MM.1S (cell line): ENCODE data around the gene ZNF229.
"Not testable (repeated sequence)": the region's sequence is repeated elsewhere in the genome, so short reads cannot be mapped to it uniquely, and the experiment has no call there.

Experiments
- CTCF ChIP-seq: fragments of 300-600 bp; sonication (generic); IDR thresholded peaks from 2 replicates; pipeline ENCODE4 v1.5.1; 2016; ENCODE audit warnings: antibody characterized with exemption, low read length, mixed read lengths
- EZH2 ChIP-seq: fragments of 300-600 bp; sonication (generic); optimal IDR thresholded peaks from 2 replicates; pipeline ENCODE3; 2017; ENCODE audit warnings: low read depth, mild to moderate bottlenecking, antibody characterized with exemption, low read length, mixed read lengths
- EZH2phosphoT487 ChIP-seq: fragments of 300-600 bp; sonication (generic); IDR thresholded peaks from 2 replicates; pipeline ENCODE4 v1.6.1; 2018; ENCODE audit warnings: antibody characterized with exemption, low read length

DNA sequence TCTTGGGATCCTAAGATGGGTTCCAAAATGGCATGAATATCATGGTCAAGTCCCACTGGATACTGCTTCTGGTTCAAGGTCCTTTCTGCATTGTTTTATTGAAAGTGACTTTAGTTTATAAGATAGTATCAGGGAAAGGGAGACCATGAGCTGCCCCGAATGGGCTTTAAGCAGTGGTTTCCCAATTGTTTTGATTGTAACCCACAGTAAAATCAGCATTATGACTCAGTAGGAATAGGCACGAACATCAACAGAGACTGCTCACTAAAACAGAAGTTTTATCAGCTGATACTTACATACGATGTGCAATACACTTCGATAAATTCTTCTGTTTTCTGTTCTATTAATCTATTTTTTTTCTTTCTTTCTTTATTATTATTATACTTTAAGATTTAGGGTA lies 59.0 kb downstream of the ZNF229 start:
- TF ChIP-seq CTCF, EZH2, EZH2phosphoT487: not testable (repeated sequence)
